Measurements from ENCODE around the gene RARS2.

DNA sequence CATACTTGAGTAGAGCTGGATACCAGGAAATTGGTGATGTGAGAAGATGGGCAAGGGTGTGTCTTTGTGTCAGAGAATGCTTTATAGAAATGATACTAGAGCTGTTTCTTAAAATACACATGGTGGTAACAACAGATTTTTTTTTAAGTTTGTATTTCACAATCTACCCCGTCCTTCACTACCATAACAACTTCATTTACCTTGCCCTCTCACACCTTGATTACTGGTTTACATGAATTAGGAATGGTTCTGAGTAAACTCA lies 45.4 kb downstream of the RARS2 start:
- TF ChIP-seq, protein P1, sequence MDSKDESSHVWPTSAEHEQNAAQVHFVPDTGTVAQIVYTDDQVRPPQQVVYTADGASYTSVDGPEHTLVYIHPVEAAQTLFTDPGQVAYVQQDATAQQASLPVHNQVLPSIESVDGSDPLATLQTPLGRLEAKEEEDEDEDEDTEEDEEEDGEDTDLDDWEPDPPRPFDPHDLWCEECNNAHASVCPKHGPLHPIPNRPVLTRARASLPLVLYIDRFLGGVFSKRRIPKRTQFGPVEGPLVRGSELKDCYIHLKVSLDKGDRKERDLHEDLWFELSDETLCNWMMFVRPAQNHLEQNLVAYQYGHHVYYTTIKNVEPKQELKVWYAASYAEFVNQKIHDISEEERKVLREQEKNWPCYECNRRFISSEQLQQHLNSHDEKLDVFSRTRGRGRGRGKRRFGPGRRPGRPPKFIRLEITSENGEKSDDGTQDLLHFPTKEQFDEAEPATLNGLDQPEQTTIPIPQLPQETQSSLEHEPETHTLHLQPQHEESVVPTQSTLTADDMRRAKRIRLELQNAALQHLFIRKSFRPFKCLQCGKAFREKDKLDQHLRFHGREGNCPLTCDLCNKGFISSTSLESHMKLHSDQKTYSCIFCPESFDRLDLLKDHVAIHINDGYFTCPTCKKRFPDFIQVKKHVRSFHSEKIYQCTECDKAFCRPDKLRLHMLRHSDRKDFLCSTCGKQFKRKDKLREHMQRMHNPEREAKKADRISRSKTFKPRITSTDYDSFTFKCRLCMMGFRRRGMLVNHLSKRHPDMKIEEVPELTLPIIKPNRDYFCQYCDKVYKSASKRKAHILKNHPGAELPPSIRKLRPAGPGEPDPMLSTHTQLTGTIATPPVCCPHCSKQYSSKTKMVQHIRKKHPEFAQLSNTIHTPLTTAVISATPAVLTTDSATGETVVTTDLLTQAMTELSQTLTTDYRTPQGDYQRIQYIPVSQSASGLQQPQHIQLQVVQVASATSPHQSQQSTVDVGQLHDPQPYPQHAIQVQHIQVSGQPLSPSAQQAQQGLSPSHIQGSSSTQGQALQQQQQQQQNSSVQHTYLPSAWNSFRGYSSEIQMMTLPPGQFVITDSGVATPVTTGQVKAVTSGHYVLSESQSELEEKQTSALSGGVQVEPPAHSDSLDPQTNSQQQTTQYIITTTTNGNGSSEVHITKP (IDR thresholded peaks at IDR 0.05; ENCODE audit: partially characterized antibody): no peak
- TF ChIP-seq FOSL1 (tag; conservative IDR thresholded peaks at IDR 0.05): no peak
- TF ChIP-seq, protein P2, sequence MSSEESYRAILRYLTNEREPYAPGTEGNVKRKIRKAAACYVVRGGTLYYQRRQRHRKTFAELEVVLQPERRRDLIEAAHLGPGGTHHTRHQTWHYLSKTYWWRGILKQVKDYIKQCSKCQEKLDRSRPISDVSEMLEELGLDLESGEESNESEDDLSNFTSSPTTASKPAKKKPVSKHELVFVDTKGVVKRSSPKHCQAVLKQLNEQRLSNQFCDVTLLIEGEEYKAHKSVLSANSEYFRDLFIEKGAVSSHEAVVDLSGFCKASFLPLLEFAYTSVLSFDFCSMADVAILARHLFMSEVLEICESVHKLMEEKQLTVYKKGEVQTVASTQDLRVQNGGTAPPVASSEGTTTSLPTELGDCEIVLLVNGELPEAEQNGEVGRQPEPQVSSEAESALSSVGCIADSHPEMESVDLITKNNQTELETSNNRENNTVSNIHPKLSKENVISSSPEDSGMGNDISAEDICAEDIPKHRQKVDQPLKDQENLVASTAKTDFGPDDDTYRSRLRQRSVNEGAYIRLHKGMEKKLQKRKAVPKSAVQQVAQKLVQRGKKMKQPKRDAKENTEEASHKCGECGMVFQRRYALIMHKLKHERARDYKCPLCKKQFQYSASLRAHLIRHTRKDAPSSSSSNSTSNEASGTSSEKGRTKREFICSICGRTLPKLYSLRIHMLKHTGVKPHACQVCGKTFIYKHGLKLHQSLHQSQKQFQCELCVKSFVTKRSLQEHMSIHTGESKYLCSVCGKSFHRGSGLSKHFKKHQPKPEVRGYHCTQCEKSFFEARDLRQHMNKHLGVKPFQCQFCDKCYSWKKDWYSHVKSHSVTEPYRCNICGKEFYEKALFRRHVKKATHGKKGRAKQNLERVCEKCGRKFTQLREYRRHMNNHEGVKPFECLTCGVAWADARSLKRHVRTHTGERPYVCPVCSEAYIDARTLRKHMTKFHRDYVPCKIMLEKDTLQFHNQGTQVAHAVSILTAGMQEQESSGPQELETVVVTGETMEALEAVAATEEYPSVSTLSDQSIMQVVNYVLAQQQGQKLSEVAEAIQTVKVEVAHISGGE (CRISPR knock-in tag; IDR thresholded peaks at IDR 0.05): no peak
- TF ChIP-seq NCOR1 (IDR thresholded peaks at IDR 0.05): no peak
- TF ChIP-seq POLR2AphosphoS5 (IDR thresholded peaks at IDR 0.05; ENCODE audit: control insufficient read depth, insufficient read depth, low read depth, low read length): no peak

Data from K562 (cell line).